ENCODE measurements around the gene GRIN2C.
"Not testable (repeated sequence)": the region's sequence is repeated elsewhere in the genome, so short reads cannot be mapped to it uniquely, and the experiment has no call there.

Gene GRIN2C

GRCh38 chr17:74859459-74860228 lies at the start of gene GRIN2C:
TSS of gene GRIN2C (minus strand) at chr17:74859885. CDS start at chr17:74855092, 4,793 bp downstream.
- DNase-seq: no peak

DNA sequence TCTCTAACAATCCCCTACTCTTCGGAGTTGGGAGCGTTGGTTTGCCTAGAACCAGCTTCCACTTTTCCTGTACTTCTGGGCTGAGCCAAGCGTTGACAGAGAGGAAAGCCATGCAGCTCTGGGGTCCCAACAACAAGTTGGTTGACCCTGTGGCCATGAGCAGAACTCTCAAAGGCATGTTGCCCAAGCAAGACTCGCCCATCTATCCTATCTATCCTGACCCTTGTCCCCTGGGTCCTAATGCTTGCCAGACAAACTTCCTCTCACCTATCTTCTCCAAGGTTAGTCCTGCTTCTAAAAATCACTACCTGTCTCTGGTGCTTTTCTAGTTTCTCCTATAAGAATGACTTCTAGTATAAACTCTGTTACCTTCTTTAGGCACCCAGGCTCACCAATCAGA lies 49.4 kb upstream of the GRIN2C start:
- DNase-seq: not testable (repeated sequence)

DNA sequence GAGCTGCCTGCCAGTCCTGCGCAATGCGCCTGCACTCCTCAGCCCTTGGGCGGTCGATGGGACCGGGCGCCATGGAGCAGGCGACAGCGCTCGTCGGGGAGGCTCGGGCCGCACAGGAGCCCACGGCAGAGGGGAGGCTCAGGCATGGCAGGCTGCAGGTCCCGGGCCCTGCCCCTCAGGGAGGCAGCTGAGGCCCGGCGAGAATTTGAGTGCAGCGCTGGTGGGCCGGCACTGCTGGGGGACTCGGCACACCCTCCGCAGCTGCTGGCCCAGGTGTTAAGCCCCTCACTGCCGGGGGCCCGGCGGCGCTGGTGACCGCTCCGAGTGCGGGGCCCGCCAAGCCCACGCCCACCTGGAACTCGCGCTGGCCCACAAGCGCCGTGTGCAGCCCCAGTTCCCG lies 47.3 kb upstream of the GRIN2C start:
- no peak for DNase-seq

DNA sequence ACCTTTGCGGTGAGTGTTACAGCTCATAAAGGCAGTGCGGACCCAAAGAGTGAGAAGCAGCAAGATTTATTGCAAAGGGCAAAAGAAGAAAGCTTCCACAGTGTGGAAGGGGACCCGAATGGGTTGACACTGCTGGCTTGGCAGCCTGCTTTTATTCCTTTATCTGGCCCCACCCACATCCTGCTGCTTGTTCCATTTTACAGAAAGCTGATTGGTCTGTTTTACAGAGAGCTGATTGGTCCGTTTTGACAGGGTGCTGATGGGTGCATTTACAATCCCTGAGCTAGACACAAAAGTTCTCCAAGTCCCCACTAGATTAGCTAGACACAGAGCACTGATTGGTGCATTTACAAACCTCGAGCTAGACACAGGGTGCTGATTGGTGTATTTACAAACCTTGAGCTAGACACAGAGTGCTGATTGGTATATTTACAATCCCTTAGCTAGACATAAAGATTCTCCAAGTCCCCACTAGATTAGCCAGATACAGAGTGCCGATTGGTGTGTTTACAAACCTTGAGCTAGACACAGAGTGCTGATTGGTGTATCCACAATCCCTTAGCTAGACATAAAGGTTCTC lies 46.6 kb upstream of the GRIN2C start:
- DNase-seq: not testable (repeated sequence)

GRCh38 chr17:74904687-74905409 lies 45.2 kb upstream of the GRIN2C start:
- no peak for DNase-seq

DNA sequence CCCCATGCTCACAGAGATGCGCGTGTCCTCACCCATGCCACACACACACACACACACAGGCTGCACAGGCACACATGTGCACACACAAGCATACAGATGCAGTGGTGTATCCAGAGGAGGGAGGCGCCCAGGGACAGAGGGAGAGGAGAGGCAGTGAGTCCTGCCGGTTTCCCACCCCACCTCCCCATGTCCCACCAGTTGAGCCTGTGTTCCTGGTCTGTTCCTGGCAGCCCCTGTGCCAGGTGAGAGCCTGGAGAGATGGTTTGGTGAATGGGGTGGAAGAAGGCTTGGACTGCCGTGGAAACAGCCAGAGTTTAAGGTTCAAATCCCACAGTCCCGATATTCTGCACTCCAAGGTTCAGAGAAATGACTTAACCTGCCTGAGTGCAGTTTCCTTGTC lies 44.0 kb upstream of the GRIN2C start:
- DNase-seq: no peak

- no peak for DNase-seq
Observed at GRCh38 chr17:74903034-74903433, 43.3 kb upstream of the GRIN2C start.

DNA sequence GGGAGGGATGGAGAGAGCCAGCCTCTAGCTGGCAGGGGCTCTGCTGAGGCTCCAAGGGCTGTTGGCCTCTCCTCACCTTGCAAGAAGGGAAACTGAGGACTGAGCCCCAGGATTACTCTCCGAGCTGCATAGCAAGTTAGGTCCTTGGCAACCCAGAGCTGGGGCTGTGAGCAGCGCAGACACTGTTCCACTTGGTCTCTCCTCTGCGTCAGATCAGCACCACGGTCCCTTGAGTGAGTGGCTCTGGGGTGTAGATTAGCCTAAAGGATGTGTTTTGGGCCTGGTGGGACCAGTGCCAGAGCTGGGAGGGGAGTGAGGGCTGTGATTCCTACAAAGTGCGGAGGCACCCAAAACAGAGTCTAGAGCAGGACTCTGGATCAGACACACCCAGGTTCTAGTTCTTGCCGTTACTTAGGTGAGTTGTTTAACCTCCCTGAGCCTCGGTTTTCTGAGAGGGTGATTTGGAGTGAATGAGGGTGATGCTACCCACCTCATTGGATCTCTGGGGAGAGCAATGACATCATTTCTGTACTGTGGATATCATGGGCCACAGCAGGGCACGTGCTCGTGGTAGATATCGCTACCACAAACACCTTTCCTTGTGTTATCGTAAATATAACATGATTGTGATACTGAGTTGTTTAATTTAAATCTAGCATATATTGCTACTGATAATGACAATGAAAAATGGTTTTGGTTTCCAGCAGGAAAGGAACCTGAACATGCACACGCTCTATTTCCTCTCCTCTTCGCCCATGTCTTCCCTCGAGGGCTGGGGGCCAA lies 41.9 kb upstream of the GRIN2C start:
- DNase-seq: no peak

- DNase-seq: no peak
Observed at GRCh38 chr17:74900208-74900607, 40.5 kb upstream of the GRIN2C start.

- DNase-seq: no peak
Observed at GRCh38 chr17:74898376-74898946, 38.8 kb upstream of the GRIN2C start.

- DNase-seq: no peak
Observed at GRCh38 chr17:74893936-74894671, 34.4 kb upstream of the GRIN2C start.

DNA sequence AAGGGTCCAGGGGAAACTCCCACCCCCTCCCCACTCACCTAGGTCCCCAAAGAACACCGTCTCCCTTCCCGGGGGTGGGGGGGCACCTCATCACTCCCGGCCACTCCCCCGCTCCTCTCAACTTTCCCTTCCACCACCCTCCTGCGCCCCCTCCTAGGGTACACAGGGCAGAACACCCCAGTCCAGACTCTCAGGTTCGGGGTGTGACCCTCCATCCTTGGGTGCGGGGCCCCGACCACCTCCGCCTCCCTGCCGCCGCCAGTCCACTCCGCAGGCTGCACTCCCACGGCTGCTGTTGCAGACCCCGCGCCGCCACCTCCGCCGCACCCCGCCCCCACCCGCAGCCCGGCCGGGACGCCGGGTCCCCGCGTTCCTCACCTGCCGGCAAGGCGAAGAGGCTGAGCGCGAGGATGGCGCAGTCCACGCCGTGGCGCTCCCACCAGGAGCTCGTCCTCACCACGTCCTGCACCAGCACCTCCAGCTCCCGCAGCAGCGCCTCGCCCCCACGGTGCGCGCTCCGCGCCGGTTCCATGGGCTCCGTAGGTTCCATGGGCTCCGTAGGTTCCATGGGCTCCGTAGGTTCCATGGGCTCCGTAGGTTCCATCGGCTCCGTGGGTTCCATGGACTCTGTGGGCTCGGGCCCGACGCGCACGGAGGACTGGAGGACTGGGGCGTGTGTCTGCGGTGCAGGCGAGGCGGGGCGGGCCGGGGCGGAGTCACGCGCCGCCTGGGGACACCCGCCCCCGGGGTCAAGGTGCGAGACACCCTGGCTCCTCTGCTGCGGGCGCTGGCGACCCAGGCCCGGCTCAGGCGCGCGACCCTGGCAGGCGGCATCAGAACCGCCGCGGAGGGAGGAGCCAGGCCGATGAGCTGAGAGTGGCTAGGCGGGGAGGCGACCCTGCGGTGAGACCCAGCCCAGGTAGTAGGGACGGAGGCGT lies 33.6 kb upstream of the GRIN2C start, which contains the start of gene FADS6:
Gene FADS6, minus strand, starts transcription at position 660 of the 938 bp plus-strand sequence. Its CDS starts 38 bp downstream, at position 622.
- no peak for DNase-seq

- no peak for DNase-seq
Observed at GRCh38 chr17:74892013-74892841, 32.5 kb upstream of the GRIN2C start.

DNA sequence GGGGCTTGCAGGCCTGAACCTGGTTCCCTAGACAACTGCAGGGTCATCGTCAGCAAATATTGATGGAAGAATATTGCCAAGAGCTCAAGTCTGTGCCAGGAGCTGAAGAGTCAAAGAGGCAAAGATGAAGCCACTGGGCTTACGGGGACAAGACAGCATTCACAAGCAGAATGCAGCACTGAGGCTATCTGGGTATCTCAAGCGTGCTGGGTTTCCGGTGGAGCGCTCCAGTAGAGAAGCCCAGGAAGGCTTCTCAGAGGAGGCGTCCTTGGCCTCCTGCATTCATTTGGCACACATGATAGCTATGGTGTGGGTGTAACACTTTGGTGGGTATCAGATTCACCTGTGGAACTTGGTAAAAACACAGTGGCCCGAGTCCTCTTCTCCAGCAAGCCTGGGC lies 30.9 kb upstream of the GRIN2C start:
- DNase-seq: no peak

- no peak for DNase-seq
Observed at GRCh38 chr17:74888469-74888868, 28.8 kb upstream of the GRIN2C start.

DNA sequence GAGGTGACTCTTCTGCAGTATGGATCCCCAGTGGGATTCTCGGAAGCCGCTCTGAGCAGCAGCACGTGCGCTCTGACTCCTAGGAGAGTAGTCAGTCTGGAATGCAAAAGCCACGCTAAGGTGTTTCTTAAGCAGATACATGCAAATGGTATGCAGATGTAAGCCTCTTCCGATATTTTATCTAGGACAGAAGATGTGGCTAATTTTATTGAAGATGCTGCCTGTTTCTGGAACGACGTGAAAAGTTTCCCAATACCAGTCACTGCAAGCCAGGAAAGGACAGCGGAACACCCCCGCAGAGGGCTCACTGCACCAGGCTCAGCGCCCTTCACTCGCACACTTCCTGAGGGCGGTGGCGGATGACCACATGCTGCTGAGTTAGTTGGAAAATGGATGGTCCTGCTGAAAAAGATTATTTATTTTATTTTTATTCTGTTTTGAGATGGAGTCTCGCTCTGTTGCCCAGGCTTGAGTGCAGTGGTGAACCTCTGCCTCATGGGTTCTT lies 23.6 kb upstream of the GRIN2C start:
- no peak for DNase-seq

DNA sequence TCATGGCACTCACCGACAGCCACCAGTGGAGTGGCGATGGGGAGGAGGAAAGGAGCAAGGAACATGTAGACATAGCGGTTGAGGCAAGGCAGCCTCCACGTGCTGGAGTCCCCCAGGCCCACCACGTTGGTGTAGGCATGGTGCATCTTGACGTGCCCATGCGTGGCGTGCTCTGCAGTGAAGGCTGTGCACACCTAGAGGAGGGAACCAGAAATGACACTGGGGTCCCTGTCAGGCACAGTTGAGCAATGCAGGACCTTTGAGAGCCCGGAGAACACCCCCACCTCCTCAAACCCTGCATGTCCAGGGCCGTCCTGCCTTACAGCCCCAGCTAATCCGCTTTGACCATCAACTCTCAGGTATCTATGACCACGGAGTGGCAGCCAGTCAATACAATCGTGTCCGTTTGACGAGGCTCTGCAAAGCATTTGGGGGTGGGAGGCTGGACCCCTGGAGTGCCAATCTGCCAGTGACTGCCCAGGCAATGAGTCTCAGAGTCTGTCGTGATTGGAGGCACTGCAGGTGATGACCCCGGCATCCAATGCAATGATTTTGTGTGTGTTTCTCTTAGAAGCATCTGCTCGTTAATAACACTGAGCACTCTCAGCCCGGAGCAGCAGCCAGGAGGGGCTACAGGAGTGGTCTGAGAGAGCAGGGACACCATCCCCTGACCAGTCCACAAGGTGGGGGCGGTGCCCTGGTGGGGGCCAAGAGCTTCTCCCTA lies 23.0 kb upstream of the GRIN2C start:
- no peak for DNase-seq

DNA sequence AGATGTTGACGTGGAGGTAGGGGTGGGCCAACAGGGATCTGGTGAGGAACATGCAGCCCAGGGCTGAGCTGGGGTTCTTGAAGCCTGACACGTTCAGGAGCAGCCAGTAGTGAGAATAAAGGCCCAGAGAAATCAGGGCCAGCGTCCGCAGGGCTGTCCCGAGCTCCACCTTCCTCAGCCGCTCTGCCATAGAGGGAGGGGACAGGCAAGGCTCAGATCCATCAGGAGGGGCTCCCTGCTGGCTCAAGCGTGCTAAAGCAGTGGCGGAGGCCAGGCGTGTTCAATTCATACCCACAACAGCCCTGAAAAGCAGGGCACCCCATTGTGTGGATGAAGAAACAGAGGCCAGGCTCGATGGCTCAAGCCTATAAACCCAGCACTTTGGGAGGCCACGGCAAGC lies 21.4 kb upstream of the GRIN2C start:
- DNase-seq: no peak

DNA sequence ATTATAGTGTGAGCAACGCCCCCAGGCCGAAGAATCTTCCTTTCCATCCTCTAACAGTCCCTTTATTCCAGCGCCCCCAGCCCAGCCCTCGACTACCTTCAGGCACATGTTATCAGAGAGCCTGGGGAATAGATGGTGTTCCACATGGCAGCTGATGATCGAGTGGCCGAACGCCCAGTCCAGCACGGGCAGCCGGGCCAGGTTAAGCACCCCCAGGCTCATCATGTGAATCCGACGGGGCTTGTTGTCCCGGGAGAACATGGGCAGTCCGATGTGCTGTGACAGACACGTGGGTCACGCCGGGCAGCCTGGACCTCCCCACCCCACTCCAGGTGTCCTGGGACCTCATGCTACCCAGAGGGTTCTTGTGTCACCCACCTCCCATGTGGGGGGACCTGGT lies 19.6 kb upstream of the GRIN2C start:
- no peak for DNase-seq

All from bone marrow (tissue), 2 donors.